22Rv1 (cell line): ENCODE results near the gene COL2A1.

Source experiments
- H3K27ac ChIP-seq: fragments of 450-650 bp; 2 replicates; pipeline ENCODE4 v1.5.1; 2017
- CTCF ChIP-seq: fragments of 450-650 bp; IDR thresholded peaks from 2 replicates; pipeline ENCODE4 v1.5.1; 2017; ENCODE audit warnings: mild to moderate bottlenecking
- ZFX ChIP-seq: fragments of 450-650 bp; IDR thresholded peaks from 2 replicates; pipeline ENCODE4 v1.6.1; 2017; ENCODE audit warnings: antibody characterized with exemption, borderline replicate concordance

COL2A1 gene

GRCh38 chr12:47985596-47986290 lies 18.5 kb downstream of the COL2A1 start:
- H3K27ac ChIP-seq: no peak overlapping the region
- TF ChIP-seq ZFX (no peak), CTCF (no peak)

- no peak overlapping the region for H3K27ac ChIP-seq
- TF ChIP-seq ZFX (no peak), CTCF (no peak)
These were observed 19.9 kb downstream of the COL2A1 start for GRCh38 chr12:47984331-47984801.

- TF ChIP-seq ZFX: no peak
- TF ChIP-seq CTCF: no peak
- no peak overlapping the region for H3K27ac ChIP-seq
These were observed 20.6 kb downstream of the COL2A1 start for GRCh38 chr12:47983541-47984115.

GRCh38 chr12:47982770-47983169 lies 21.5 kb downstream of the COL2A1 start:
- H3K27ac ChIP-seq: no peak overlapping the region
- TF ChIP-seq ZFX (no peak), CTCF (no peak)

- no peak overlapping the region for H3K27ac ChIP-seq
- TF ChIP-seq CTCF (no peak), ZFX (no peak)
These were observed 22.0 kb downstream of the COL2A1 start for GRCh38 chr12:47982311-47982710.

GRCh38 chr12:47981496-47982260 lies 22.6 kb downstream of the COL2A1 start:
- H3K27ac ChIP-seq: no peak overlapping the region
- TF ChIP-seq ZFX: no peak
- TF ChIP-seq CTCF: no peak
